Kidney tubule cell (primary cell): ENCODE results near the gene CDIPT.

Source experiments
- DNase-seq: peaks from one replicate; pipeline ENCODE4 v3.0.0-alpha.2; 2018; ENCODE audit warnings: low spot score

The CDIPT gene

GRCh38 chr16:29825145-29826044 lies 37.6 kb downstream of the CDIPT start:
- peak; percentile 89 for DNase-seq

DNA sequence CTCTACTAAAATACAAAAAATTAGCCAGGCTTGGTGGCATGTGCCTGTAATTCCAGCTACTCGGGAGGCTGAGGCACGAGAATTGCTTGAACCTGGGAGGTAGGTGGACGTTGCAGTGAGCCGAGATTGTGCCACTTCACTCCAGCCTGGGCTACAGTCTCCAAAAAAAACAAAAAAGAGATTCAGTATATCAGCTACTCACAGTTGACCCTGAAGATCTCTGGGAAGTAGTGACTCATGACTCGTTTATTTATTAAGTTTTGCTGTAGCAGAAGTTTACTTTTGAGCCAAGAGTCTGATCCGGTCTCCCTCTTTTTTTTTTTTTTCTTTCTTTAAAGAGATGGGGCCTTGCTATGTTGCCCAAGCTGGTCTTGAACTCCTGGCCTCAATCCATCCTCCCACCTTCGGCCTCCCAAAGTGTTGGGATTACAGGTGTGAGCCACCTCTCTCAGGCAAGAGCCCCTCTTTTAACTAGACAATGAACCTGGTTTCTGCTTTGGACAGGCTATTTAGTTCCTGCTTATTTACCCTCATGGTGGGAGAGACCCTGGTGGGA lies 38.4 kb downstream of the CDIPT start:
- DNase-seq = peak; percentile 85

DNA sequence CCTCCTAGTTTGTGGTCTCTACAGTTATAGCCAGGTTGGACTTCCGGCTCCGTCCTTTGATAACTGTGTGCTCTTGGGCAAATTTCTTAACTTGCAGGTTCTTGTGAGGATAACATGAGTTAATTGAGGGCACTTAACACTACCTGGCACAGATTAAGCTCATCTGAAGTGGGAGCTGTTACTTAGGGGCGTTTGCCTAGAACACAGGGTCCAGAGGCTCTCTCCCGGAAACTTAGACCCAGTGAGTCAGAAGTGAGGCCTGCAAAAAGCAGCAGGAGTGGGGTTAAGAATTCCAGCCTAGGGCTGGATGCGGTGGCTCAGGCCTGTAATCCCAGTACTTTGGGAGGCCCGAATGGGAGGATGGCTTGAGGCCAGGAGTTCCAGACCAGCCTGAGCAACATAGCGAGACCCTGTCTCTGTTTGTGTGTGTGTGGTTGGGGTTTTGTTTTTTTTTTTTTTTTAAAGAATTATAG lies 41.3 kb downstream of the CDIPT start:
- DNase-seq = peak; percentile 90

DNA sequence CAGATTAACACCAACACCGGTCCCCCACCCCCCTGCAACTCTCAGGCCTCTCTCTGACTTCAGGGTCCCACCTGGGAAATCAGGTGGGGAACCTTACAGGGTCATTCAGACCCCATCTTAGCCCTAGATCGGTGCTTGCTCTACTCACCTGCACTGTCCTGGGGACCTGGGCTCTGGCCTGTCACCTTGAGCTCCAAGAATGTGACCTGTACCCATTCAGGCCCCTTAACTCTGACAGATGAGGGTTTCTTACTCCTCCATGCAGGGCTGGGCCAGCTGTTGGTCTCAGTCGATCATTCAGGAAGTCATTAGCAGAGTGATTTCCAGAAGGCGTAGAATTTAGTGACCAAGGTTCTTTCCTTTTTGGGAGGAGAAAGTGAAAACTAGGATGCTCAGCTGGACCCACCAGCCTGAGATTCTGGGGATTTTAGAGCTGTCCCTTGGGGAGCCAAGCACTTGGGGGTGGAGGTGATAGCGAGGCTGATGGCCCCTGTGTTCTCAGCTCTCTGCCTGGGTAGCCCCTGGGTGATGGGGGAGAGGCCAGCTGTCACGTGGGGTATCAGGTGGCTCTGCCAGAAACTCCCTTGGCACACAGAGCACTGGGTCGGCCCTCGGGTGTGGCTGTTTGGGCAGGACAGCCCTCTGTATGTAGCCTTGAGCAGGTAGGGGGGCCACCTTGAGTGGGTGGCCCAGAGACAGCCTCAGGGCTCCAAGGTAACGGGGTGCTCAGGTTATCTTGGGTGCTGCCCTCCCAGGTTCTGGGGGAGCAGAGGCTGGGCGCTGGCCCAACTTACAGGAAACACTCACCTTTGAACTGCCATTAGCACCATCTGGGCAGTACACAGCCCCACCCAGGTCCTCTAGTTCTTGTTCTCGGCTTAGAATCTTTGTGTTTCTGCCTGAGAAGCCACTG lies 42.0 kb downstream of the CDIPT start:
- DNase-seq = peak; percentile 83

GRCh38 chr16:29820271-29820701 lies 42.7 kb downstream of the CDIPT start, which contains the start of gene MVP:
Gene MVP (plus strand): TSS chr16:29820462. CDS start chr16:29830550, 10,088 bp downstream.
- DNase-seq = peak; percentile 75

GRCh38 chr16:29819506-29819905 lies 43.5 kb downstream of the CDIPT start:
- no peak for DNase-seq

- no peak for DNase-seq
Measured at GRCh38 chr16:29818082-29818481, 44.9 kb downstream of the CDIPT start.

DNA sequence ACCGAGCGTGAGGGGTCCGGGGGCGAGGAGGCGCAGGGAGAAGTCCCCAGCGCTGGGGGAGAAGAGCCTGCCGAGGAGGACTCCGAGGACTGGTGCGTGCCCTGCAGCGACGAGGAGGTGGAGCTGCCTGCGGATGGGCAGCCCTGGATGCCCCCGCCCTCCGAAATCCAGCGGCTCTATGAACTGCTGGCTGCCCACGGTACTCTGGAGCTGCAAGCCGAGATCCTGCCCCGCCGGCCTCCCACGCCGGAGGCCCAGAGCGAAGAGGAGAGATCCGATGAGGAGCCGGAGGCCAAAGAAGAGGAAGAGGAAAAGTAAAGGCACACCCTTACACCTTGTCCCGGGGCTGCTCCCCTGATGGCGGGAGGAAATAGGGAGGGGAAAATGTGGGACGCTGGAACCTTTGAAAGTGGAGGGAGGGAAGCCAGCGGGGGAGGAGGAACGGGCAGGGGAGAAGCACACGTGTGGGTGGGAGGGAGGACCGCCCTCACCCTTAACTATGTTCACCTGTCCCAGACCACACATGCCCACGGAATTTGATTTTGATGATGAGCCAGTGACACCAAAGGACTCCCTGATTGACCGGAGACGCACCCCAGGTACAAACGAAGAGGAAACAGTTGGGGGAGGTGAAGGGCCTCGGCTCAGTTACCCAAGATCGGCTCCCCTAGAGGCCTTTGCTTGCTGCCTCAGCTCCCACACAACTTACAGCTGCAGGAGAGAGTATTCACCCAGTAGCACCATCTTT lies 46.2 kb downstream of the CDIPT start:
- peak; percentile 79 for DNase-seq

- peak; percentile 99 for DNase-seq
Measured at GRCh38 chr16:29815793-29816693, 47.0 kb downstream of the CDIPT start, which contains the start of gene PAGR1. Gene PAGR1 (plus strand): TSS chr16:29816152. CDS start chr16:29816526, 374 bp downstream.

DNA sequence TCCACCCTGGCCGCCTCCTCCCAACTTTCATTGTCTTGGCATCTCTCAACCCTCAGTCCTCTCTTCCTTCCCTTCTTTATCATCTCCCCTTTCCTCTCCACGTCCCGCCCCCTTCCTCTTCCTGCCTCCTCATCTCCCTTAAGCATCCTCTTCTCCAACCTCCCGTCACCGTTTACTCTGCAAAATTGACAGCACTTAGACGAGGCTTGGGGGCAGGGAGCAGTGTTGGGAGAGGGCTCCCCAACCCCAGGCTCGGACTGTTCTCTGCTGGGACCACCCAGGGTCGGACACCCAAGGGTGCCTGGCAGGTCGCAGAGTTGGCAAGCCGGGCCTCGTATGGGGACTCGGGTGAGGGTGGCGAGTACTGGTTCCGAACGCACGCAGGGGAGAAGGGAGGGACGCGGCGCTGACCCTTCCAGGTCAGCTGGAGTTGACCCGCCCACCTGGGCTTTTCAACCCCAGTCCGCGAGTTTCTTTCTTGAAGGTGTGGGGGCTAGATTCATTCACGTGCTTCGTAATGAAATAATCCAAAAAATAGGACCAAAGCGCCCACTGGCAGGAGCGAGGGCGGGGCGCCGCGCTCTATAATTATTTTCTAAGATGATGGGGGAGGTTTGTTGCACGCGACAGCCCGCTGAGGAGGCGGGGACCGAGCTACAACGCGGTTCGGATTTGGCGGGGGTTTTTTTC lies 47.8 kb downstream of the CDIPT start:
- no peak for DNase-seq

- DNase-seq = no peak
Measured at GRCh38 chr16:29814592-29814991, 48.4 kb downstream of the CDIPT start.

DNA sequence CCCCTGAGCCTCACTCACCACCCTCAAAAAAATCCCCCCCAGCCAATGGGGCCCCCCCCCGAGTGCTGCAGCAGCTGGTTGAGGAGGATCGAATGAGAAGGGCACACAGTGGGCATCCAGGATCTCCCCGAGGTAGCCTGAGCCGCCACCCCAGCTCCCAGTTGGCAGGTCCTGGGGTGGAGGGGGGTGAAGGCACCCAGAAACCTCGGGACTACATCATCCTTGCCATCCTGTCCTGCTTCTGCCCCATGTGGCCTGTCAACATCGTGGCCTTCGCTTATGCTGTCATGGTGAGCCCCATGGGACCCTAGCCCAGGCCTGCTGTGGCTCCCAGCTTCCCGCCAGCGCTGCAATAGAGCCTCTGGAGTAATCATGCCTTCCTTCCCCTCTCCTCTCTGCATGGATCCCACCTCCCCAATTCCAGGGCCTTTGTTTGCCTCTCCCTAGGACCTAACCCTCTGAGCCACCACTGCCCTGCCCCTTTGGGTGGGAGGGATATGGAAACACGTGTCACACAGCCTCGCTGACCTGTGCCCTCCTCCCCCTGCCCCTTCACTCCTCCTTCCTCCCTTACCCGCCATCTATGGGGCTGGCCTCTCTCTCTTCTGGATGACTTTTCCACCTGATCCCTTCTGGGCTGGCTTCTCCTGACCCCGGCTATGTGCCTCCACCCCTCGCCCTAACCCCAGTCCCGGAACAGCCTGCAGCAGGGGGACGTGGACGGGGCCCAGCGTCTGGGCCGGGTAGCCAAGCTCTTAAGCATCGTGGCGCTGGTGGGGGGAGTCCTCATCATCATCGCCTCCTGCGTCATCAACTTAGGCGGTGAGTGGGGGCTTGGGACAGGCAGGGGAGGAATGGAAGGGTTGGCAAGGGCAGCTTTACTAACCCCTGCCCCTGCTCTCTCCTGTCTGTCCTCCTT lies 49.1 kb downstream of the CDIPT start:
- DNase-seq = no peak

- no peak for DNase-seq
Measured at GRCh38 chr16:29812754-29813643, 50.0 kb downstream of the CDIPT start.

GRCh38 chr16:29811896-29812665 lies 50.9 kb downstream of the CDIPT start, which contains the start of gene PRRT2:
Gene PRRT2 (plus strand): TSS chr16:29812193. CDS start chr16:29813055, 862 bp downstream.
- peak; percentile 51 for DNase-seq

DNA sequence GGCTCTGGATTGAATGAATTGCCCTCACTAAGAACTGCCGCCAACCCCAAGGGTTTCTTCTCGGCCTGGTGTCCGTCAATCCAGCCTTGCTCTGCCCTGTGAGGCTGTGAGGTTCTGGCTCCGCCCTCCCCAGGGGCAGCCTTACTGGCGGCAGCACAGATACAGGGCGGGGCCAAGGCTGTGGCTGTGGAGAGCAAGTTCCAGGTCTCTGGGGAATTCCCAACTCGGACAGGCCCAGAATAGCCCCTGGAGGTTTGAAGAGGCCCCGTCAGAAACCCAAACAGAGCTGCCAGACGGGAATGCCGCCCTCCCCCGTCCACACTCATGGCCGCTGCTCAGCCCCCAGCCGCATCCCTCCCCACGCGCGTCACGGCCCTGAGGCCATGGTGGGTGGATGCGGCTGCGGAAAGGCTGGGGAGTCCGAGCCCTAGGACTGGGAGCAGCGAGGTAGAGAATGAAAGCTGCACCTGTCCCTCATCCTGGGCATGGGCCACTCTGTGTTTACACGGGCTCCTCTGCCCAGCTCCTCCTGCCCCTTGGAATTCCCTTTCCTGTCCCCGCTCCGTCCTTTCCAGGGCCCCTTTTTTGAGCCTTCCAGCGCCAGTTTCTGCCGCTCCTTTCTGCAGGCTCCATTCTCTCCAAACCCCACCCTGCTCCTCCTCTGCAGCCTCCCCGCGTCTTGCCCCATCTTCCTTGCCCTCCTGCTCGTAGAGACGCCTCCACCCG lies 51.7 kb downstream of the CDIPT start:
- peak; percentile 98 for DNase-seq

- DNase-seq = no peak
Measured at GRCh38 chr16:29810699-29811169, 52.3 kb downstream of the CDIPT start.
